Liver (tissue), 3 donors: ENCODE results near the gene PSEN1.

Source experiments
- RAD21 ChIP-seq, 2 donors: IDR thresholded peaks; 2 replicates each; pipeline ENCODE4 v1.6.1; 2016; ENCODE audit warnings: antibody characterized with exemption in 2 of 2, mild to moderate bottlenecking in 2 of 2
- YY1 ChIP-seq: IDR thresholded peaks from 2 replicates; pipeline ENCODE4 v1.6.1; 2016; ENCODE audit warnings: antibody characterized with exemption, mild to moderate bottlenecking
- TF ChIP-seq, protein P1 (sequence below): fragments of 150-350 bp; IDR thresholded peaks from 2 replicates; pipeline ENCODE4 v1.5.1; 2017; ENCODE audit warnings: improper control_type of control experiment, low read depth, low read length; ENCODE audit not compliant: missing input control
- donor health status: healthy.
- donor health status: healthy.

DNA sequence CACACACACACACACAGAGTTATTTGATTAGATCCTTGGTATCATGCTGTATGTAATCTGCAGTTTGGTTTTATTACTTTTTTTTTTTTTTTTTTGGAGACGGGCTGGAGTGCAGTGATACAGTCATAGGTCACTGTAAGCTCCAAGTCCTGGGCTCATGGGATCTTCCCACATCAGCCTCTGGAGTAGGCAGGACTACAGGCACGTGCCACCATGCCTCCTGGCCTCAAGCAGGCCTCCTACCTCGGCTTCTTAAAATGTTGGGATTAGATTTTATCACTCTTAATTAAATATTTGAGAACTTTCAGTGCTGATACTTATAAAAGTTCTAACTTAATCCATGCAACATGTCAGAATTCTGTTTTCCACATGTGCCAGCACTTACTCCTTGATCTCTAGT lies 31.3 kb upstream of the PSEN1 start:
- TF ChIP-seq, protein P1, sequence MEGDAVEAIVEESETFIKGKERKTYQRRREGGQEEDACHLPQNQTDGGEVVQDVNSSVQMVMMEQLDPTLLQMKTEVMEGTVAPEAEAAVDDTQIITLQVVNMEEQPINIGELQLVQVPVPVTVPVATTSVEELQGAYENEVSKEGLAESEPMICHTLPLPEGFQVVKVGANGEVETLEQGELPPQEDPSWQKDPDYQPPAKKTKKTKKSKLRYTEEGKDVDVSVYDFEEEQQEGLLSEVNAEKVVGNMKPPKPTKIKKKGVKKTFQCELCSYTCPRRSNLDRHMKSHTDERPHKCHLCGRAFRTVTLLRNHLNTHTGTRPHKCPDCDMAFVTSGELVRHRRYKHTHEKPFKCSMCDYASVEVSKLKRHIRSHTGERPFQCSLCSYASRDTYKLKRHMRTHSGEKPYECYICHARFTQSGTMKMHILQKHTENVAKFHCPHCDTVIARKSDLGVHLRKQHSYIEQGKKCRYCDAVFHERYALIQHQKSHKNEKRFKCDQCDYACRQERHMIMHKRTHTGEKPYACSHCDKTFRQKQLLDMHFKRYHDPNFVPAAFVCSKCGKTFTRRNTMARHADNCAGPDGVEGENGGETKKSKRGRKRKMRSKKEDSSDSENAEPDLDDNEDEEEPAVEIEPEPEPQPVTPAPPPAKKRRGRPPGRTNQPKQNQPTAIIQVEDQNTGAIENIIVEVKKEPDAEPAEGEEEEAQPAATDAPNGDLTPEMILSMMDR, result no peak
- no peak for TF ChIP-seq YY1
- no peak for TF ChIP-seq RAD21 (IDR thresholded peaks at IDR 0.05)
